H9 (cell line): ENCODE measurements around the gene TRERF1. TPM values are rescaled to one million over a fixed set of nuclear protein-coding genes. Genes with fewer than 3 reads are reported as not detected.

ENCODE experiments used
- DNase-seq: peaks from one replicate; pipeline ENCODE4 v3.0.0-alpha.2; 2017
- H2AFZ ChIP-seq: one replicate; pipeline ENCODE4 v1.6.1; 2013; ENCODE audit warnings: mild to moderate bottlenecking, low read length, control low read depth, moderate library complexity
- H2AK5ac ChIP-seq: 2 replicates; pipeline ENCODE4 v1.6.1; 2013; ENCODE audit warnings: low read length, control low read depth, mixed read lengths; ENCODE audit not compliant: insufficient read length
- H2BK120ac ChIP-seq: one replicate; pipeline ENCODE4 v1.6.1; 2013; ENCODE audit warnings: low read depth, mild to moderate bottlenecking, low read length, control low read depth, inconsistent platforms; ENCODE audit not compliant: poor library complexity, severe bottlenecking
- H2BK12ac ChIP-seq: 2 replicates; pipeline ENCODE4 v1.6.1; 2013; ENCODE audit warnings: low read length, control low read depth, mixed read lengths, low read depth; ENCODE audit not compliant: insufficient read length
- H2BK15ac ChIP-seq: 2 replicates; pipeline ENCODE4 v1.6.1; 2013; ENCODE audit warnings: low read depth, low read length, control low read depth
- H2BK20ac ChIP-seq: one replicate; pipeline ENCODE4 v1.6.1; 2013; ENCODE audit warnings: low read depth, mild to moderate bottlenecking, low read length, control low read depth, inconsistent platforms; ENCODE audit not compliant: poor library complexity, severe bottlenecking
- H2BK5ac ChIP-seq: 2 replicates; pipeline ENCODE4 v1.6.1; 2013; ENCODE audit warnings: low read length, control low read depth, mixed read lengths; ENCODE audit not compliant: insufficient read length
- H3K14ac ChIP-seq: 2 replicates; pipeline ENCODE4 v1.6.1; 2013; ENCODE audit warnings: low read length, control low read depth; ENCODE audit not compliant: insufficient read depth
- H3K18ac ChIP-seq: 2 replicates; pipeline ENCODE4 v1.6.1; 2013; ENCODE audit warnings: low read depth, mild to moderate bottlenecking, mixed read lengths, low read length, control low read depth; ENCODE audit not compliant: insufficient read length
- H3K23ac ChIP-seq: 2 replicates; pipeline ENCODE4 v1.6.1; 2013; ENCODE audit warnings: low read length, control low read depth, mixed read lengths, low read depth; ENCODE audit not compliant: insufficient read length
- H3K23me2 ChIP-seq: 2 replicates; pipeline ENCODE4 v1.6.1; 2013; ENCODE audit warnings: low read depth, mild to moderate bottlenecking, mixed read lengths, low read length, control low read depth; ENCODE audit not compliant: insufficient read length, poor library complexity, severe bottlenecking
- H3K27ac ChIP-seq: 2 replicates; pipeline ENCODE4 v1.5.1; 2013; ENCODE audit warnings: low read length, control low read depth, mixed read lengths, low read depth; ENCODE audit not compliant: insufficient read length
- H3K27me3 ChIP-seq: 2 replicates; pipeline ENCODE4 v1.6.1; 2013; ENCODE audit warnings: low read length, control low read depth, inconsistent platforms; ENCODE audit not compliant: insufficient read depth
- H3K4ac ChIP-seq: 2 replicates; pipeline ENCODE4 v1.6.1; 2013; ENCODE audit warnings: low read depth, mild to moderate bottlenecking, control low read depth, inconsistent platforms, low read length, moderate library complexity
- H3K4me1 ChIP-seq: 2 replicates; pipeline ENCODE4 v1.6.1; 2013; ENCODE audit warnings: low read length, control low read depth, inconsistent platforms; ENCODE audit not compliant: insufficient read depth
- H3K4me2 ChIP-seq: 2 replicates; pipeline ENCODE4 v1.6.1; 2013; ENCODE audit warnings: low read length, control low read depth, mixed read lengths; ENCODE audit not compliant: insufficient read length, insufficient read depth
- H3K56ac ChIP-seq: 2 replicates; pipeline ENCODE4 v1.6.1; 2013; ENCODE audit warnings: low read depth, mild to moderate bottlenecking, mixed read lengths, low read length, control low read depth; ENCODE audit not compliant: insufficient read length
- H3K79me1 ChIP-seq: 2 replicates; pipeline ENCODE4 v1.6.1; 2013; ENCODE audit warnings: low read depth, mild to moderate bottlenecking, moderate library complexity, low read length, control low read depth, inconsistent platforms; ENCODE audit not compliant: insufficient read depth, poor library complexity, severe bottlenecking
- H3K79me2 ChIP-seq: 2 replicates; pipeline ENCODE4 v1.6.1; 2013; ENCODE audit warnings: low read length, control low read depth, inconsistent platforms; ENCODE audit not compliant: insufficient read depth
- H3K9ac ChIP-seq: 2 replicates; pipeline ENCODE4 v1.6.1; 2013; ENCODE audit warnings: low read length, control low read depth, mixed read lengths; ENCODE audit not compliant: insufficient read length; ENCODE audit errors: extremely low read depth
- H3K9me3 ChIP-seq: one replicate; pipeline ENCODE4 v1.6.1; 2013; ENCODE audit warnings: low read depth, low read length, inconsistent platforms; ENCODE audit not compliant: control insufficient read depth
- H3T11ph ChIP-seq: one replicate; pipeline ENCODE4 v1.6.1; 2013; ENCODE audit warnings: mild to moderate bottlenecking, low read length, control low read depth, inconsistent platforms
- H4K20me1 ChIP-seq: one replicate; pipeline ENCODE4 v1.6.1; 2013; ENCODE audit not compliant: control insufficient read depth, insufficient read length, insufficient read depth
- H4K5ac ChIP-seq: 2 replicates; pipeline ENCODE4 v1.6.1; 2013; ENCODE audit warnings: low read depth, mild to moderate bottlenecking, mixed read lengths, low read length, control low read depth; ENCODE audit not compliant: insufficient read length
- H4K8ac ChIP-seq: replicated peaks from 2 replicates; pipeline ENCODE4 v1.6.1; 2013; ENCODE audit warnings: low read length, control low read depth, mixed read lengths, low read depth; ENCODE audit not compliant: insufficient read length
- H4K91ac ChIP-seq: 2 replicates; pipeline ENCODE4 v1.6.1; 2013; ENCODE audit warnings: low read depth, mild to moderate bottlenecking, moderate library complexity, mixed read lengths, low read length, control low read depth; ENCODE audit not compliant: insufficient read length
- H3K27ac Mint-ChIP-seq, 3 experiments: 2 replicates in 2 of 3; 3 replicates in 1 of 3; pipeline ENCODE4 v1.8.0; 2020 to 2021; ENCODE audit warnings: mixed read lengths in 3 of 3, mild to moderate bottlenecking in 1 of 3, moderate library complexity in 1 of 3
- H3K27me3 Mint-ChIP-seq: 2 replicates; pipeline ENCODE4 v1.8.0; 2021; ENCODE audit warnings: low read depth, mild to moderate bottlenecking, moderate library complexity, mixed read lengths
- H3K36me3 Mint-ChIP-seq, 3 experiments: 2 replicates in 2 of 3; 3 replicates in 1 of 3; pipeline ENCODE4 v1.8.0; 2020 to 2021; ENCODE audit warnings: low read depth in 3 of 3, mixed read lengths in 3 of 3; ENCODE audit not compliant: insufficient read depth in 1 of 3
- H3K4me1 Mint-ChIP-seq, 2 experiments: 2 replicates each; pipeline ENCODE4 v1.8.0; 2020; ENCODE audit warnings: mixed read lengths in 2 of 2
- H3K4me3 Mint-ChIP-seq, 2 experiments: 2 replicates in 1 of 2; 3 replicates in 1 of 2; pipeline ENCODE4 v1.8.0; 2020 to 2021; ENCODE audit warnings: mild to moderate bottlenecking in 2 of 2, mixed read lengths in 2 of 2, moderate library complexity in 1 of 2
- H3K9me3 Mint-ChIP-seq, 2 experiments: 2 replicates in 1 of 2; 3 replicates in 1 of 2; pipeline ENCODE4 v1.8.0; 2020; ENCODE audit warnings: mild to moderate bottlenecking in 2 of 2, mixed read lengths in 2 of 2, moderate library complexity in 1 of 2
- WGBS: extraction: QIAGEN DNeasy Blood & Tissue Kit; methylation state at CpG from one replicate; pipeline ENCODE4 v1.1.7; 2013; ENCODE audit warnings: missing lambda C conversion rate, low lambda C conversion rate, mixed read lengths; ENCODE audit not compliant: insufficient read length; ENCODE audit errors: extremely low coverage; 5-methylcytosine and 5-hydroxymethylcytosine counted together
- total RNA-seq: library from RNA; stranded (reverse); gene quantifications from 2 replicates; pipeline ENCODE4 v1.2.1, GENCODE V29; 2021
- TF ChIP-seq, protein P1 (sequence below): fragments of 200-600 bp; sonication (generic); conservative IDR thresholded peaks from 3 replicates; pipeline ENCODE4 v1.8.0; 2021; ENCODE audit warnings: antibody characterized with exemption, mild to moderate bottlenecking

TRERF1 gene
- total RNA-seq, 1 experiment from 2014 or later, result 19.7 TPM

DNA sequence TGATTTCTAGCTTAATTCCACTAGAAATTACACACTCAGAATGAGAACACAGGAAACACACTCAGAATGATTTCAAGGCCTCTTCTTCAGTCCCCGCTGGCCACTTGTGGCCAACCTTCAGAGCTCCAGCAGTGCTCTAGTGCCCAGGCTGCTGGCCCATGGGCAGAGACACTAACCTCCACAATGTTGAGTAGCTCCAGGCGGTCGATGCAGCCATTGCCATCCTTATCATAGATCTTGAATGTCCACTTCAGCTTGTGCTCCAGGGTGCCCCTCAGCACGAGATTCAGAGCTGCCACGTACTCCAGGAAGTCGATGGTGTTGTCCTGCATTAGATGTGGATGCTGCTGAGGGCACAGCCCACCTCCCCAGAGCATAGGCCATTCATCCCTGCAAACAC lies 263.3 kb downstream of the TRERF1 start:
- Histone ChIP-seq H2AFZ (no peak overlapping the region), H2AK5ac (no peak overlapping the region), H3K4me1 (peaks cover 8% of the 10 kb centered on the region; the same call in 1 of the 2 replicates), H2BK20ac (no peak overlapping the region), H2BK5ac (no peak overlapping the region), H3K56ac (no peak overlapping the region), H2BK12ac (no peak overlapping the region), H3K23me2 (no peaks in the 10 kb centered on the region), H4K8ac (no peak overlapping the region), H3K79me2 (no peaks in the 10 kb centered on the region), H3K18ac (no peak overlapping the region), H2BK120ac (no peak overlapping the region), H3K9me3 (no peaks in the 10 kb centered on the region), H3K9ac (no peak overlapping the region), H3K27ac (no peak overlapping the region), H3K79me1 (no peaks in the 10 kb centered on the region), H3K27me3 (no peaks in the 10 kb centered on the region), H3K14ac (no peak overlapping the region), H3T11ph (no peak overlapping the region), H4K20me1 (no peaks in the 10 kb centered on the region), H2BK15ac (no peak overlapping the region), H4K91ac (no peak overlapping the region), H3K23ac (no peak overlapping the region), H3K4ac (no peak overlapping the region), H4K5ac (no peak overlapping the region), H3K4me2 (no peak overlapping the region)
- WGBS, result no CpG with 5 or more reads among the region's 6 CpGs
- TF ChIP-seq, protein P1, sequence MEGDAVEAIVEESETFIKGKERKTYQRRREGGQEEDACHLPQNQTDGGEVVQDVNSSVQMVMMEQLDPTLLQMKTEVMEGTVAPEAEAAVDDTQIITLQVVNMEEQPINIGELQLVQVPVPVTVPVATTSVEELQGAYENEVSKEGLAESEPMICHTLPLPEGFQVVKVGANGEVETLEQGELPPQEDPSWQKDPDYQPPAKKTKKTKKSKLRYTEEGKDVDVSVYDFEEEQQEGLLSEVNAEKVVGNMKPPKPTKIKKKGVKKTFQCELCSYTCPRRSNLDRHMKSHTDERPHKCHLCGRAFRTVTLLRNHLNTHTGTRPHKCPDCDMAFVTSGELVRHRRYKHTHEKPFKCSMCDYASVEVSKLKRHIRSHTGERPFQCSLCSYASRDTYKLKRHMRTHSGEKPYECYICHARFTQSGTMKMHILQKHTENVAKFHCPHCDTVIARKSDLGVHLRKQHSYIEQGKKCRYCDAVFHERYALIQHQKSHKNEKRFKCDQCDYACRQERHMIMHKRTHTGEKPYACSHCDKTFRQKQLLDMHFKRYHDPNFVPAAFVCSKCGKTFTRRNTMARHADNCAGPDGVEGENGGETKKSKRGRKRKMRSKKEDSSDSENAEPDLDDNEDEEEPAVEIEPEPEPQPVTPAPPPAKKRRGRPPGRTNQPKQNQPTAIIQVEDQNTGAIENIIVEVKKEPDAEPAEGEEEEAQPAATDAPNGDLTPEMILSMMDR, result no peak
- Mint-ChIP-seq H3K4me1 (peaks cover 29 to 45% of the 10 kb centered on the region in 2 experiments), H3K4me3 (no peak overlapping the region), H3K36me3 (no peaks in the 10 kb centered on the region), H3K9me3 (no peaks in the 10 kb centered on the region), H3K27me3 (peaks cover 2% of the 10 kb centered on the region; the same call in 1 of the 2 replicates), H3K27ac (peak overlapping the region in 1 of 3 experiments; percentile 49; a peak in 1 of 7 replicates)
- no peak for DNase-seq
